Vagina (tissue), 2 donors: ENCODE results near the gene ZBTB22. TPM values are rescaled to one million over a fixed set of nuclear protein-coding genes. Genes with fewer than 3 reads are reported as not detected.
A peak's percentile ranks its signal among the peaks of the same experiment; 100 is the strongest.

Experiments
- DNase-seq, 2 donors: peaks; one replicate each; pipeline ENCODE4 v3.0.0-alpha.2; 2017; ENCODE audit errors: extremely low spot score in 2 of 2
- H3K27ac ChIP-seq: fragments of 200-600 bp; sonication (generic); one replicate; pipeline ENCODE4 v1.5.1; 2019
- H3K27me3 ChIP-seq: fragments of 200-600 bp; sonication (generic); one replicate; pipeline ENCODE4 v1.5.1; 2019
- H3K36me3 ChIP-seq, 2 donors: fragments of 200-600 bp; sonication (generic); one replicate each; pipeline ENCODE4 v1.5.1; 2017 to 2019
- H3K4me1 ChIP-seq: fragments of 200-600 bp; sonication (generic); one replicate; pipeline ENCODE4 v1.5.1; 2019
- H3K4me3 ChIP-seq, 2 donors: fragments of 200-600 bp; sonication (generic); 1 replicate in 1 of 2; 2 replicates in 1 of 2; pipeline ENCODE4 v1.5.1; 2016 to 2019
- H3K9me3 ChIP-seq: fragments of 200-600 bp; sonication (generic); one replicate; pipeline ENCODE4 v1.5.1; 2019
- CTCF ChIP-seq, 3 experiments: fragments of 450-650 bp in 2 of 3; fragments of 200-600 bp in 1 of 3; sonication (generic) in 1 of 3; IDR thresholded peaks; one replicate each; pipeline ENCODE4 v1.5.1; 2017 to 2019; ENCODE audit warnings: antibody characterized with exemption in 3 of 3, mild to moderate bottlenecking in 2 of 3, moderate library complexity in 2 of 3
- POLR2A ChIP-seq, 2 donors: fragments of 450-650 bp; IDR thresholded peaks; one replicate each; pipeline ENCODE4 v1.6.1; 2017; ENCODE audit warnings: antibody characterized with exemption in 2 of 2, mild to moderate bottlenecking in 2 of 2, moderate library complexity in 2 of 2
- POLR2AphosphoS5 ChIP-seq, 2 donors: sonication (generic); formaldehyde crosslinking; IDR thresholded peaks; one replicate each; pipeline ENCODE4 v1.9.0; 2017; ENCODE audit warnings: antibody characterized with exemption in 2 of 2, mild to moderate bottlenecking in 2 of 2, low read depth in 1 of 2; ENCODE audit not compliant: insufficient read depth in 1 of 2
- intact Hi-C: fragments of 100-400 bp; cut with DNase I; formaldehyde crosslinking; loops from one replicate; pipeline ENCODE4 v1.15.1; 2023
- microRNA-seq: library from miRNA; unstranded; fragments of <30 nt; microRNA quantifications from one replicate; pipeline ENCODE4, GENCODE V29; 2017; ENCODE audit warnings: borderline number of aligned reads, borderline replicate concordance
- total RNA-seq: library from RNA; depleted of rRNA; stranded (reverse); fragments of >200 nt; gene quantifications from one replicate; pipeline ENCODE4 v1.2.3, GENCODE V29; 2016

ZBTB22 gene
- total RNA-seq, 1 donor from 2014 or later: 18.4 TPM

- intact Hi-C loops: loop anchor here (5.0 kb wide), 1 partner anchor 69 kb away; the partner anchor contains the start of genes HSD17B8, RXRB and SLC39A7
- Histone ChIP-seq H3K27me3 (no peaks in the 10 kb centered on the region), H3K4me1 (peaks cover 58% of the 10 kb centered on the region), H3K27ac (peak within 1 kb of the TSS; percentile 83), H3K4me3 (peak within 1 kb of the TSS; percentile 59 to 69), H3K9me3 (no peaks in the 10 kb centered on the region), H3K36me3 (peaks cover 0 to 56% of the 10 kb centered on the region in 2 donors)
- peak in 1 of 2 donors; percentile 99 for DNase-seq
- TF ChIP-seq POLR2A (IDR thresholded peaks at IDR 0.05) (peak in 1 of 2 donors; percentile 94), POLR2AphosphoS5 (IDR thresholded peaks at IDR 0.05; ENCODE audit: insufficient read depth in 1 of 2, low read depth in 1 of 2) (peak; percentile 100), CTCF (IDR thresholded peaks at IDR 0.05) (no peak)
These were observed 45.9 kb downstream of the ZBTB22 start, which contains the start of the genes RPS18 and VPS52 for GRCh38 chr6:33271468-33272274. Gene RPS18 (plus strand): TSS chr6:33272075. CDS start chr6:33272120, 45 bp downstream. Gene VPS52 (minus strand): TSS chr6:33271876. CDS start chr6:33271675, 201 bp downstream.

GRCh38 chr6:33271117-33271467, 46.5 kb downstream of the ZBTB22 start:
- H3K4me3 ChIP-seq: peak overlapping the region; percentile 59 to 69
- H3K4me1 ChIP-seq: peaks cover 52% of the 10 kb centered on the region
- no peak for TF ChIP-seq POLR2AphosphoS5 (IDR thresholded peaks at IDR 0.05; ENCODE audit: insufficient read depth in 1 of 2, low read depth in 1 of 2)
- TF ChIP-seq CTCF (IDR thresholded peaks at IDR 0.05): no peak
- TF ChIP-seq POLR2A (IDR thresholded peaks at IDR 0.05): no peak
- H3K27ac ChIP-seq: peak overlapping the region; percentile 83
- H3K9me3 ChIP-seq: no peaks in the 10 kb centered on the region
- intact Hi-C loops: loop anchor here (5.0 kb wide), 1 partner anchor 69 kb away; the partner anchor contains the start of genes HSD17B8, RXRB and SLC39A7
- no peak for DNase-seq
- H3K36me3 ChIP-seq: peaks cover 0 to 58% of the 10 kb centered on the region in 2 donors
- H3K27me3 ChIP-seq: no peaks in the 10 kb centered on the region

Small RNA genes lying within 50 kb of the gene (microRNA-seq; reads per million reads assigned to microRNA genes)
- gene MIR6834 (not detected), gene MIR6873 (not detected)

Other genes with a start within 250 kb of the ZBTB22 start
- gene HLA-DPA1, start 244.1 kb downstream of the ZBTB22 start, total RNA-seq: 82.3 TPM
- gene HLA-DPB1, start 241.8 kb downstream of the ZBTB22 start, total RNA-seq: 94.8 TPM
- gene COL11A2, start 125.3 kb downstream of the ZBTB22 start, total RNA-seq: 0.25 TPM
- 28.0 TPM for gene RXRB, start 117.1 kb downstream of the ZBTB22 start, total RNA-seq
- 36.3 TPM for gene SLC39A7, start 116.9 kb downstream of the ZBTB22 start, total RNA-seq
- 17.7 TPM for gene HSD17B8, start 113.1 kb downstream of the ZBTB22 start, total RNA-seq
- 32.7 TPM for gene RING1, start 109.2 kb downstream of the ZBTB22 start, total RNA-seq
- 42.2 TPM for gene VPS52, start 45.9 kb downstream of the ZBTB22 start, total RNA-seq
- gene RPS18, start 45.7 kb downstream of the ZBTB22 start, total RNA-seq: 3,296 TPM
- 14.0 TPM for gene B3GALT4, start 40.6 kb downstream of the ZBTB22 start, total RNA-seq
- 36.3 TPM for gene WDR46, start 28.5 kb downstream of the ZBTB22 start, total RNA-seq
- 9.1 TPM for gene PFDN6, start 28.1 kb downstream of the ZBTB22 start, total RNA-seq
- gene RGL2, start 18.8 kb downstream of the ZBTB22 start, total RNA-seq: 41.5 TPM
- gene TAPBP, start 3.7 kb downstream of the ZBTB22 start, total RNA-seq: 59.9 TPM
- gene DAXX, start 5.2 kb upstream of the ZBTB22 start, total RNA-seq: 32.2 TPM
- gene KIFC1, start 74.1 kb upstream of the ZBTB22 start, total RNA-seq: 27.5 TPM
- gene PHF1, start 93.3 kb upstream of the ZBTB22 start, total RNA-seq: 73.2 TPM
- 73.2 TPM for gene CUTA, start 100.4 kb upstream of the ZBTB22 start, total RNA-seq
- 16.0 TPM for gene SYNGAP1, start 102.3 kb upstream of the ZBTB22 start, total RNA-seq
- gene ZBTB9, start 136.8 kb upstream of the ZBTB22 start, total RNA-seq: 1.5 TPM